Measurements from ENCODE around the gene NEK2. TPM values are rescaled to one million over a fixed set of nuclear protein-coding genes. Genes with fewer than 3 reads are reported as not detected.
"Not testable (repeated sequence)": the region's sequence is repeated elsewhere in the genome, so short reads cannot be mapped to it uniquely, and the experiment has no call there.

Gene NEK2
- total RNA-seq, 1 donor from 2014 or later: 27.1 TPM

- no peaks in the 10 kb centered on the region for H3K27me3 Mint-ChIP-seq (ENCODE audit: low read depth)
- no peak for DNase-seq (ENCODE audit: low read depth, low spot score)
- no peaks in the 10 kb centered on the region for H3K9me3 Mint-ChIP-seq
- H3K36me3 Mint-ChIP-seq (ENCODE audit: low read depth): no peaks in the 10 kb centered on the region
- no peak overlapping the region for H3K27ac Mint-ChIP-seq (ENCODE audit: unreplicated experiment)
- no peak overlapping the region for H3K4me3 Mint-ChIP-seq
- H3K4me1 Mint-ChIP-seq: no peaks in the 10 kb centered on the region
- TF ChIP-seq CTCF (conservative IDR thresholded peaks at IDR 0.05): no peak
Measured at GRCh38 chr1:211638246-211638645, 37.2 kb downstream of the NEK2 start.

GRCh38 chr1:211637066-211637465, 38.4 kb downstream of the NEK2 start:
- no peaks in the 10 kb centered on the region for H3K4me1 Mint-ChIP-seq
- no peak for TF ChIP-seq CTCF (conservative IDR thresholded peaks at IDR 0.05)
- no peak for DNase-seq (ENCODE audit: low read depth, low spot score)
- no peak overlapping the region for H3K27ac Mint-ChIP-seq (ENCODE audit: unreplicated experiment)
- H3K4me3 Mint-ChIP-seq: no peak overlapping the region
- no peaks in the 10 kb centered on the region for H3K27me3 Mint-ChIP-seq (ENCODE audit: low read depth)
- no peaks in the 10 kb centered on the region for H3K9me3 Mint-ChIP-seq
- H3K36me3 Mint-ChIP-seq (ENCODE audit: low read depth): no peaks in the 10 kb centered on the region

GRCh38 chr1:211636575-211637029, 38.8 kb downstream of the NEK2 start:
- not testable (repeated sequence) for H3K36me3 Mint-ChIP-seq (ENCODE audit: low read depth); H3K9me3 Mint-ChIP-seq; H3K4me1 Mint-ChIP-seq; H3K27me3 Mint-ChIP-seq (ENCODE audit: low read depth); H3K4me3 Mint-ChIP-seq; DNase-seq (ENCODE audit: low read depth, low spot score); H3K27ac Mint-ChIP-seq (ENCODE audit: unreplicated experiment)

GRCh38 chr1:211635597-211636205, 39.7 kb downstream of the NEK2 start:
- Mint-ChIP-seq H3K27ac (ENCODE audit: unreplicated experiment) (no peak overlapping the region), H3K4me3 (no peak overlapping the region), H3K27me3 (ENCODE audit: low read depth) (no peaks in the 10 kb centered on the region), H3K36me3 (ENCODE audit: low read depth) (no peaks in the 10 kb centered on the region), H3K4me1 (no peaks in the 10 kb centered on the region), H3K9me3 (no peaks in the 10 kb centered on the region)
- no peak for DNase-seq (ENCODE audit: low read depth, low spot score)
- TF ChIP-seq CTCF (conservative IDR thresholded peaks at IDR 0.05): no peak

- Mint-ChIP-seq H3K4me1 (no peaks in the 10 kb centered on the region), H3K9me3 (no peaks in the 10 kb centered on the region), H3K27ac (ENCODE audit: unreplicated experiment) (no peak overlapping the region), H3K4me3 (no peak overlapping the region), H3K36me3 (ENCODE audit: low read depth) (no peaks in the 10 kb centered on the region), H3K27me3 (ENCODE audit: low read depth) (no peaks in the 10 kb centered on the region)
- TF ChIP-seq CTCF (conservative IDR thresholded peaks at IDR 0.05): no peak
- DNase-seq (ENCODE audit: low read depth, low spot score): no peak
Measured at GRCh38 chr1:211634931-211635330, 40.5 kb downstream of the NEK2 start.

- DNase-seq (ENCODE audit: low read depth, low spot score): no peak
- no peak for TF ChIP-seq CTCF (conservative IDR thresholded peaks at IDR 0.05)
- Mint-ChIP-seq H3K27me3 (ENCODE audit: low read depth) (no peaks in the 10 kb centered on the region), H3K36me3 (ENCODE audit: low read depth) (no peaks in the 10 kb centered on the region), H3K4me3 (no peak overlapping the region), H3K4me1 (no peaks in the 10 kb centered on the region), H3K27ac (ENCODE audit: unreplicated experiment) (no peak overlapping the region), H3K9me3 (no peaks in the 10 kb centered on the region)
Measured at GRCh38 chr1:211634461-211634860, 41.0 kb downstream of the NEK2 start.
